GM10248 (cell line): ENCODE data around the gene CDK5RAP3.
"Not testable (repeated sequence)": the region's sequence is repeated elsewhere in the genome, so short reads cannot be mapped to it uniquely, and the experiment has no call there.

ENCODE experiments used
- CTCF ChIA-PET: fragments of 300-600 bp; sonication (Branson Sonifier 250); formaldehyde crosslinking; extraction: SDS; loops from one replicate; lab custom pipeline; 2021; ENCODE audit warnings: antibody characterized with exemption; lab: Yijun Ruan, JAX
- POLR2A ChIA-PET: fragments of 350-650 bp; sonication (Branson Sonifier 250); formaldehyde crosslinking; extraction: SDS; loops from one replicate; lab custom pipeline; 2020; ENCODE audit warnings: antibody characterized with exemption; lab: Yijun Ruan, JAX
- DNase-seq: peaks from one replicate; pipeline ENCODE4 v3.0.0; 2012; ENCODE audit errors: extremely low spot score
- CTCF ChIP-seq: IDR thresholded peaks from 2 replicates; pipeline ENCODE4 v1.5.1; 2012; ENCODE audit warnings: mild to moderate bottlenecking, low read depth; ENCODE audit errors: extremely low read depth, missing control alignments, control extremely low read depth

Gene CDK5RAP3

GRCh38 chr17:47981462-47981861 is 10.5 kb downstream of the CDK5RAP3 start:
- TF ChIP-seq CTCF, result no peak
- POLR2A ChIA-PET, result no interaction called here
- CTCF ChIA-PET, result interaction anchor here (0.7 to 18.5 kb wide), 5 partner anchors 9 to 44 kb away, joined by 3 to 305 read pairs (median 7); partner anchors contain the start of gene CDK5RAP3
- DNase-seq, result no peak

GRCh38 chr17:47982091-47982617 is 11.2 kb downstream of the CDK5RAP3 start:
- no peak for TF ChIP-seq CTCF
- POLR2A ChIA-PET, result no interaction called here
- no peak for DNase-seq
- CTCF ChIA-PET, result interaction anchor here (1.8 to 18.5 kb wide), 3 partner anchors 12 to 34 kb away, joined by 7 to 305 read pairs (median 13); partner anchors contain the start of gene CDK5RAP3

- ChIA-PET POLR2A (no interaction called here), CTCF (interaction anchor here (0.6 to 1.8 kb wide), 4 partner anchors 12 to 36 kb away, joined by 3 to 7 read pairs (median 4); partner anchors contain the start of gene CDK5RAP3)
- DNase-seq, result no peak
- no peak for TF ChIP-seq CTCF
Measured at GRCh38 chr17:47982645-47983390, 11.9 kb downstream of the CDK5RAP3 start.

- CTCF ChIA-PET, result interaction anchor here (0.6 to 1.7 kb wide), 5 partner anchors 12 to 35 kb away, joined by 3 to 9 read pairs (median 3); partner anchors contain the start of gene CDK5RAP3
- no peak for TF ChIP-seq CTCF
- no peak for DNase-seq
- POLR2A ChIA-PET, result no interaction called here
Measured at GRCh38 chr17:47983492-47984223, 12.7 kb downstream of the CDK5RAP3 start.

- TF ChIP-seq CTCF, result no peak
- DNase-seq, result no peak
- ChIA-PET POLR2A (no interaction called here), CTCF (interaction anchor here (1.2 to 2.2 kb wide), 4 partner anchors 8 to 38 kb away, joined by 3 to 8 read pairs (median 5); no protein-coding TSS in a partner anchor)
Measured at GRCh38 chr17:47986520-47986919, 15.6 kb downstream of the CDK5RAP3 start.

- DNase-seq, result no peak
Measured at GRCh38 chr17:47987240-47987835, 16.4 kb downstream of the CDK5RAP3 start.

GRCh38 chr17:47988445-47988844 is 17.5 kb downstream of the CDK5RAP3 start:
- CTCF ChIA-PET, result interaction anchor here (1.0 to 1.5 kb wide), 4 partner anchors 14 to 469 kb away, joined by 3 to 5 read pairs (median 3); partner anchors contain the start of gene CDK5RAP3
- DNase-seq, POLR2A ChIA-PET: not testable (repeated sequence)

More at GRCh38 chr17:47987240-47987835, 16.4 kb downstream of the CDK5RAP3 start:
- TF ChIP-seq CTCF, result no peak
- ChIA-PET POLR2A (no interaction called here), CTCF (interaction anchor here (1.2 to 2.2 kb wide), 5 partner anchors 9 to 39 kb away, joined by 3 to 8 read pairs (median 3); no protein-coding TSS in a partner anchor)
